HEK293T (cell line): ENCODE results near the gene RABEPK.
"Not testable (repeated sequence)": the region's sequence is repeated elsewhere in the genome, so short reads cannot be mapped to it uniquely, and the experiment has no call there.

Experiments
- CTCF ChIA-PET: fragments of 350-600 bp; formaldehyde crosslinking; extraction: SDS; loops from one replicate; lab custom pipeline; 2021; ENCODE audit warnings: antibody characterized with exemption, inconsistent platforms; lab: Yijun Ruan, JAX
- POLR2A ChIA-PET: fragments of 350-600 bp; formaldehyde crosslinking; extraction: SDS; loops from one replicate; lab custom pipeline; 2020; ENCODE audit warnings: antibody characterized with exemption, inconsistent platforms; lab: Yijun Ruan, JAX
- DNase-seq: peaks from one replicate; pipeline ENCODE4 v3.0.0; 2012; ENCODE audit warnings: mixed read lengths; ENCODE audit errors: extremely low spot score
- ARNT ChIP-seq: fragments of 450-650 bp; IDR thresholded peaks from 2 replicates; pipeline ENCODE4 v1.6.1; 2017; ENCODE audit warnings: mild to moderate bottlenecking
- BHLHE40 ChIP-seq: fragments of 450-650 bp; IDR thresholded peaks from 2 replicates; pipeline ENCODE4 v1.6.1; 2016; ENCODE audit warnings: mild to moderate bottlenecking, moderate library complexity, borderline replicate concordance
- CTBP1 ChIP-seq: fragments of 450-650 bp; IDR thresholded peaks from 2 replicates; pipeline ENCODE4 v1.6.1; 2016; ENCODE audit warnings: borderline replicate concordance
- ELF4 ChIP-seq: fragments of 450-650 bp; IDR thresholded peaks from 2 replicates; pipeline ENCODE4 v1.6.1; 2017; ENCODE audit warnings: antibody characterized with exemption
- FOXA1 ChIP-seq: fragments of 450-650 bp; IDR thresholded peaks from 2 replicates; pipeline ENCODE4 v1.6.1; 2016; ENCODE audit warnings: mild to moderate bottlenecking
- FOXK2 ChIP-seq: fragments of 450-650 bp; IDR thresholded peaks from 2 replicates; pipeline ENCODE4 v1.6.1; 2016; ENCODE audit warnings: mild to moderate bottlenecking
- FOXM1 ChIP-seq: fragments of 450-650 bp; IDR thresholded peaks from 2 replicates; pipeline ENCODE4 v1.6.1; 2017; ENCODE audit warnings: mild to moderate bottlenecking, borderline replicate concordance
- HDGF ChIP-seq: fragments of 450-650 bp; IDR thresholded peaks from 2 replicates; pipeline ENCODE4 v1.6.1; 2017; ENCODE audit warnings: antibody characterized with exemption, borderline replicate concordance
- L3MBTL2 ChIP-seq: fragments of 450-650 bp; conservative IDR thresholded peaks from 2 replicates; pipeline ENCODE4 v1.6.1; 2016; ENCODE audit warnings: mild to moderate bottlenecking
- LEF1 ChIP-seq: fragments of 450-650 bp; IDR thresholded peaks from 2 replicates; pipeline ENCODE4 v1.6.1; 2017; ENCODE audit warnings: mild to moderate bottlenecking, borderline replicate concordance
- NFRKB ChIP-seq: fragments of 450-650 bp; IDR thresholded peaks from 2 replicates; pipeline ENCODE4 v1.6.1; 2016; ENCODE audit warnings: mild to moderate bottlenecking, moderate library complexity
- PKNOX1 ChIP-seq: fragments of 450-650 bp; IDR thresholded peaks from 2 replicates; pipeline ENCODE4 v1.6.1; 2016
- SP1 ChIP-seq: fragments of 450-650 bp; IDR thresholded peaks from 2 replicates; pipeline ENCODE4 v1.6.1; 2017
- SUZ12 ChIP-seq: fragments of 450-650 bp; IDR thresholded peaks from 2 replicates; pipeline ENCODE4 v1.6.1; 2016; ENCODE audit warnings: mild to moderate bottlenecking
- TARDBP ChIP-seq: fragments of 450-650 bp; IDR thresholded peaks from 2 replicates; pipeline ENCODE4 v1.6.1; 2016
- ZNF384 ChIP-seq: fragments of 450-650 bp; IDR thresholded peaks from 2 replicates; pipeline ENCODE4 v1.6.1; 2016

Gene RABEPK

DNA sequence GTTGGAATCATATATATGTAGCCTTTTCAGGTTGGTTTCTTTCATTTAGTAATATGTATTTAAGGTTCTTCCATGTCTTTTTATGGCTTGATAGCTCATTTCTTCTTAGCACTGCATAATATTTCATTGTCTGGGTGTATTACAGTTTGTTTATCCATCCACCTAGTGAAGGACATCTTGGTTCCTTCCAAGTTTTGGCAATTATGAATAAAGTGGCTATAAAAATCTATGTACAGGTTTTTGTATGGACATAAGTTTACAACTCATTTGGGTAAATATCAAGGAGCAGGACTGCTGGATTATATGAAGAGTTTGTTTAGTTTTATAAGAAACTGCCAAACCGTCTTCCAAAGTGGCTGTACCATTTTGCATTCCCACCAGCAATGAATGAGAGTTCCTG lies 22.5 kb upstream of the RABEPK start:
- ChIA-PET CTCF (interaction anchor here (0.6 kb wide), 1 partner anchor 9 kb away, joined by 6 read pairs; no protein-coding TSS in a partner anchor), POLR2A (no interaction called here)
- DNase-seq, result no peak
- TF ChIP-seq PKNOX1 (no peak), CTBP1 (no peak), SUZ12 (no peak), BHLHE40 (no peak), HDGF (no peak), TARDBP (no peak), FOXK2 (no peak), NFRKB (no peak), LEF1 (no peak), L3MBTL2 (no peak), FOXM1 (no peak), SP1 (no peak), ZNF384 (no peak), FOXA1 (no peak), ELF4 (no peak), ARNT (no peak)

GRCh38 chr9:125179776-125180175 lies 20.6 kb upstream of the RABEPK start:
- CTCF ChIA-PET, POLR2A ChIA-PET, DNase-seq: not testable (repeated sequence)

GRCh38 chr9:125180876-125181275 lies 19.5 kb upstream of the RABEPK start:
- ChIA-PET POLR2A (no interaction called here), CTCF (no interaction called here)
- no peak for DNase-seq
- TF ChIP-seq PKNOX1 (no peak; the same call in 1 of the 2 replicates), CTBP1 (no peak), ELF4 (no peak), FOXK2 (no peak), LEF1 (no peak), ZNF384 (no peak), SUZ12 (no peak), HDGF (no peak), FOXA1 (no peak), TARDBP (no peak), BHLHE40 (no peak), L3MBTL2 (no peak), ARNT (no peak), SP1 (no peak), NFRKB (no peak), FOXM1 (no peak)

GRCh38 chr9:125181756-125182155 lies 18.6 kb upstream of the RABEPK start:
- POLR2A ChIA-PET, CTCF ChIA-PET, DNase-seq: not testable (repeated sequence)

GRCh38 chr9:125183054-125183453 lies 17.3 kb upstream of the RABEPK start:
- TF ChIP-seq NFRKB, result no peak
- no peak for TF ChIP-seq HDGF
- TF ChIP-seq LEF1, result no peak
- no peak for TF ChIP-seq ELF4
- no peak for TF ChIP-seq ZNF384
- no peak for TF ChIP-seq PKNOX1
- no peak for TF ChIP-seq TARDBP
- no peak for TF ChIP-seq SUZ12
- no peak for DNase-seq
- ChIA-PET POLR2A (no interaction called here), CTCF (no interaction called here)

DNA sequence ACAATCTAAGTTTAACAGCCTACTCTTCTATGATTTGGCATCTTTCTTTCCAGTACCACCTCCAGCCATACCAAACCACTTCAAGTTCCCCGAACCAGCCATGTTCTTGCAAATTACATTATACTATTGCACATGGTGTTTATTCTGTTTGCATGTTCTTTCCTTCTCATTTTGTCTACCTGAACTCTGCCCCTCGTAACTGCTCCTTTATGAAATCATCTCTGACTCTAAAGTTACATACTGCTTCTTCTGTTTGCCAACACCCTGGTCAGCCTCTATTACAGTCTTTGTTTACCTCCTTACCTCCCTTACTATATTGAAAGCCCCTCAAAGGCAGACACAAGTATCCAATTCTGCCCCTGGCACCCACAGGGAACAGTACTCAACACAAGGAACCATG lies 16.8 kb upstream of the RABEPK start:
- ChIA-PET POLR2A (no interaction called here), CTCF (no interaction called here)

More for the DNA sequence above, 16.8 kb upstream of the RABEPK start:
- no peak for TF ChIP-seq FOXA1
- no peak for TF ChIP-seq CTBP1
- no peak for TF ChIP-seq L3MBTL2
- TF ChIP-seq PKNOX1, result no peak
- TF ChIP-seq HDGF, result no peak
- TF ChIP-seq ELF4, result no peak
- DNase-seq, result no peak
